Stimulated activated CD4-positive, alpha-beta T cell treated with anti-CD3 and anti-CD28 coated beads, Interleukin-1b, Interleukin-23, amount 100 ng/mL, for 1 hour (primary cell): ENCODE data around the gene SMC6.

Experiments used
- DNase-seq, 2 donors: peaks; one replicate each; pipeline ENCODE4 v3.0.0-alpha.2; 2020; ENCODE audit warnings: low read depth in 2 of 2

Gene SMC6, protein sequence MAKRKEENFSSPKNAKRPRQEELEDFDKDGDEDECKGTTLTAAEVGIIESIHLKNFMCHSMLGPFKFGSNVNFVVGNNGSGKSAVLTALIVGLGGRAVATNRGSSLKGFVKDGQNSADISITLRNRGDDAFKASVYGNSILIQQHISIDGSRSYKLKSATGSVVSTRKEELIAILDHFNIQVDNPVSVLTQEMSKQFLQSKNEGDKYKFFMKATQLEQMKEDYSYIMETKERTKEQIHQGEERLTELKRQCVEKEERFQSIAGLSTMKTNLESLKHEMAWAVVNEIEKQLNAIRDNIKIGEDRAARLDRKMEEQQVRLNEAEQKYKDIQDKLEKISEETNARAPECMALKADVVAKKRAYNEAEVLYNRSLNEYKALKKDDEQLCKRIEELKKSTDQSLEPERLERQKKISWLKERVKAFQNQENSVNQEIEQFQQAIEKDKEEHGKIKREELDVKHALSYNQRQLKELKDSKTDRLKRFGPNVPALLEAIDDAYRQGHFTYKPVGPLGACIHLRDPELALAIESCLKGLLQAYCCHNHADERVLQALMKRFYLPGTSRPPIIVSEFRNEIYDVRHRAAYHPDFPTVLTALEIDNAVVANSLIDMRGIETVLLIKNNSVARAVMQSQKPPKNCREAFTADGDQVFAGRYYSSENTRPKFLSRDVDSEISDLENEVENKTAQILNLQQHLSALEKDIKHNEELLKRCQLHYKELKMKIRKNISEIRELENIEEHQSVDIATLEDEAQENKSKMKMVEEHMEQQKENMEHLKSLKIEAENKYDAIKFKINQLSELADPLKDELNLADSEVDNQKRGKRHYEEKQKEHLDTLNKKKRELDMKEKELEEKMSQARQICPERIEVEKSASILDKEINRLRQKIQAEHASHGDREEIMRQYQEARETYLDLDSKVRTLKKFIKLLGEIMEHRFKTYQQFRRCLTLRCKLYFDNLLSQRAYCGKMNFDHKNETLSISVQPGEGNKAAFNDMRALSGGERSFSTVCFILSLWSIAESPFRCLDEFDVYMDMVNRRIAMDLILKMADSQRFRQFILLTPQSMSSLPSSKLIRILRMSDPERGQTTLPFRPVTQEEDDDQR

DNA sequence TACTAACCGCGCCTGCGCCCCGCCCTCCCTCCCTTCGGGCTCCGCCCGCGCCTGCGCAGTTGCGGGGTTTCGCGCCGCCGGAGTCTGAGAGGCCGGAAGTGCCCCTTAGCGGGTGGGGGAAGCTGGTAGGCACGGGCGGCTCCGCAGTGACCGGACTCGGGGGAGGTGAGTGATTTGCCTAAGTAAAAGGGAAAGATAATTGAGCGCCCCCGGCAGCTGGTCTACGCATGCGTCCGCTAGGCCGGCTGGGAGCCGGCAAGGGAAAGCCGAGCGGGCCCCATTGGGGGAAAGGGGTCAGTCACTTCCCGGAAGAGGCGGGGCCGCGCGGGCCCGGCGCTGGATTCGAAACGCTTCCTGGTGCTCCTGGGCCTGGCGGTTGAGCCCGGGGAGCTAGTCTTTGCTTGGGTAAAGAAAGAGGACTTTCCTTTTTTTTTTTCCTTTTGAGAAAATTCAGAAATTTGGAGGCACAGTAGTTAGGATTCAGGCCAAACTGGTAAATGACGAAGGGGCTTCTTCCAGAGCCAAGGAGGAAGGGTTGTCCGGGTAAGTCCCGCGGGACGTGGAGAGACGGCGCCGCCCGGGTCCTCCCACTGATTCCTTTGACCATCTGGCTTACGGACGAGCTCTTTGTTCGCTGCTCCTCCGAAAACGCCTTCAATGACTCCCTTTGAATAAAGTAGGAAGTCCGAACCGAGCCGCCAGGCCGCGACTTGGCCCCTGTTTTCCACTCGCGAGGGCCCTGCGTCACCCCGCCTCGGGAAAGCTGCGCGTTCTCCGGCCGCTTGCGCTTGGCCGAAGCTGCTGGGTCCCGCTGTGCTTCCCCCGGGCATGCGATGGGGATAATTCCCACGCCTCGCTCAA, at the start of gene SMC6, which contains the start of gene GEN1:
Gene SMC6 (minus strand): TSS at position 8 of the 861 bp plus-strand sequence. CDS start 7,864 bp downstream, outside the sequence.
Gene GEN1 (plus strand): TSS at position 336 of the 861 bp plus-strand sequence. CDS start 5,806 bp downstream, outside the sequence.
- DNase-seq, result peak; percentile 75 to 78

DNA sequence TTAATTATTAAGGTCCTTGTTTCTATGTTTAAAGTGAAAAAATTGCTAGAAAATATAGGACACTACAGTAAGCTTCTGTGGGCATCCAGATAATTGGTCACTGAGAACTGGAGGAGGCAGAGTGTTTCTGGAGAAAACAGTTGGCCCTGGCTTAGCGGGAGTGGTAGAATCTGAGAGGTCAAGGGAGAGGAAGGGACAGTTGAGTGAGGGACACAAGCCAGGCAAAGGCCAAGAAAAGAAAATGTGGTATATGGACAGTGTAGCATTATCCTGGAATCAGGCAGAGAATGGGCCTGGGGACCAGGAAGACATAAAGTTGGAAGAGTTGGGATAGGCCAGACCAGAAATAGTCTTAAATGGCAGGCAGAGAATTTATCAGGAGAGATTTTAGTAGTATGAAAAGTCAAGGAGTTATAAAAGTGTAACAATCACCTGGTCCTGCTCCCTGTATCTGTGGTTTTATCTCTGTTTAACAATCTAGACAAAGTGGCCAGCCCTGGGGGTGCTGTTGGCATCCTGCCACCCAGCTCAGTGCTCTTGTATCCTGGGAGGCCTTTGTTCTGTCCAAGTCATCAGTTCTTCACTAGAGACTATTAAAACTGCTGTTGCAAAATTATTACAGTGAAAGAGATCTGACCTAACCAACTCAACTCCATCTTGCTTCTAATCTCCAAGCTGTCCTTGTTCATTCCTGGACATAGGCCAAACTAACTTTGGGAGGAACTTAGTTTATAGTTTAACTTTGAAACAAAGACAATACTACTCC, 47.3 kb upstream of the SMC6 start:
- no peak for DNase-seq

DNA sequence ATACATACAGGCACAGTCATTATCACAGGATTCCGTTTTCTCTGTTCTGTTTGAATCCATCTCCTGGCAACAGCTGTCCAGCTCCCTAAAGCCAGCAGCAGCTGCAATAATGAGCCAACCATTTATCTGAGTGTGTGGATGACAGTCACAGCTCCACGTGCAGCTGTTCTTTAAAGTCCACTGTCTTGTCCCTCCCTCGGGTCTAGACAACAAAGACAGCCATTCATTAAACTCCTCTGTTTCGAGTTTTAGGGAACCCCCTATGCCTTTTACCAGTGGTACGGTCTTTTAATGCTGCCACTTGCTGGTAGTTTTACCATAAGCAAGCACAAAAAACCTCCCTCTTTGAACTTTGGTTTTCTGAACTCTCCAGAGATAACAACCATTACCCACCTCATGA, 46.6 kb upstream of the SMC6 start:
- no peak for DNase-seq

DNA sequence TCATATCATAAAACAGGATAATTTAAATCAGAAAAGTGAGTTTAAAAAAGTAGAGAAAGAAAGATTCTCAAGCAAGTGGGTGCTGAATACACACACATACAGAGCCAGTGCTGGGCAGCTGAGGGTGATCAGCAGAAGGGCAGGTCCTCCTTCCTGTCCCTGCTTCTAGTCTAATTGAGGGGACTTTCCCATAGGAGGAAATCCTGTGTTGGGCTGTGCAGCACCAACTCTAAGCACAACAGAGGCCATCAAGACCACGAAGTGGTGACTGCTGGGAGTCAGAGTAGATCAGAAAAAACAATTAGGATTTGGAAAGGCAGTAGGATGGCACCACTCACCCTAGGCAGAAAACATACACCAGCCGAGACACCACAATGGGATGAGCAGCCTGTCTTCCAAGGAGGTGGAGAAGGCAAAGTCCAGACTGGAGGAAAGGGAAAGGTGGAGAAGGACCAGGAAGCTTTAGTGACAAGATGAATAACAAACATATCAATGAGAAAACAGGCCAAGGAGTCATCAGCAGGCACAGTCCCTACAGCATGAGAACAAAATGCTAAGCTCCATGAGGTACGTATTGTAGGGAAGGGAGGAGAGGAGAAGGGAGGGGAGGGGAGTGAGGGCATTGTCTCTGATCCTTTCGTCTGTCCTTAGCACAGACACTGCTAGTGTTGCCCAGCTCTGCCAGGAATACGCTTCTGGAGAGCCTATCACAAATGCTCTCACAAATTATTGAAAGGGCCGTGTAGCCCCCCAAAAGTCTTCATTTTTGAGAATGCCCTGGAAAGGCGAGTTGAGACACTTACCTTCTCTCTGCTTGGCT, 45.9 kb upstream of the SMC6 start:
- no peak for DNase-seq

DNA sequence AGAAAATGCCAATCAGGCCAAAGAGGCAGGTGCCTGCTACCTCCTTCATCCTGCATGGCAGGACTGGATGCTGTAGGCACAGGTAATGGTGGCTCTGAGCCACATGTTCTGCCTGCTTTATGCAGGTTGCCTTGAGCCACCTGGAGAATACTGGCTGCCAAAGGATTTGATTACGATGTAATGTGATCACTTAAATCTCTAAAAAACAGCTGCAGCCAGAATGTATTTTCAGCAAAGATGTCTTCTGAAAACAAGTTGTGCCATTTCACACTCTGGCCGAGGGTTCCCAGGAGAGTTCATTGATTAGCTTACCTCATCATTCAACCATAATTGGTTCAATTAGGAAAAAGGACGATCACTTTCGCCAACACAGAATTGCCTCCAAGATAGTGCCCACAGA, 44.7 kb upstream of the SMC6 start:
- no peak for DNase-seq

DNA sequence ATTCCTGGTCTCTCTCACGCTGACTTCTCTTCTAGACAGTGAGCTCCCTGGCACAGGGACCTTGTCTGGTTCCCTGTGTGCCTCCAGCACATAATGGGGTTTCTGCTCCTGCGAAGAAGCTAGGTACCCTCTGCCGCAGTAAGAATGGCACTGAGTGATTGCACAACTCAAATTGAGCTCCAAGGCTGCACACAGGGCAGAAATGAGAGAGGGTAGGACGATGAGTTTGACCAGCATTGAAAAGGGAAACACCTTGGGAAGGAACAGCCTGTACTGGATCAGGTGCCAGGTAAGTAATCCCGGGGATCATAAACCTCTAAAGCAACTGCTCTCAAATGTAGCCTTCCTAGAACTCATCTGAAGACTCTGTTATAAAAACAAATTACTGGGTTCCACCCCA, 41.7 kb upstream of the SMC6 start:
- DNase-seq, result no peak

DNA sequence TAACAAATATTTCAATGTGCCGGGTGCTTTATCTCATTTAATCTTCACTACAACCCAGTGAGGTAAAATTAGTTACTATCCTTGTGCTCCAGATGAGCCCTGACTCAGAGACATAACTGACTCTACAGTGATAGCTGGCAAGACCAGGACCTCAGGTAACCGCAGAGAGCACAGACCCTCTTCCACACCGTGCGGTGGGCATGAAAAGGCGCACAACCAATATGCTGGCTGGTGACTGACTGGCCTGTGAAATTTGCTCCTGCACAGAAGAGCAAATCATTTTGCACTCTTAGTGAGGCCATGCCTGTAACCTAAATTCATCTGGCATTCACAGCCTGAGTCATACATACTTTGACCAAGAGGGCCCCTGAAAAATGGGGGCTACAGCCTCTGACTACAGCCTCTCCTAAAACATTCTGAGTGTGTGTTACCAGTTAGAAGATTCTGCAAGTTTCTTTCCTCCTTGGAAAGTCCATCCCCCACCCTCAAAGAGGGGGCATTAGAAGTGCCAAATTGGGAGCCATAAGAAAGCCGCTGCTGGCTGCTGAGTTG, 40.3 kb upstream of the SMC6 start:
- DNase-seq, result no peak

DNA sequence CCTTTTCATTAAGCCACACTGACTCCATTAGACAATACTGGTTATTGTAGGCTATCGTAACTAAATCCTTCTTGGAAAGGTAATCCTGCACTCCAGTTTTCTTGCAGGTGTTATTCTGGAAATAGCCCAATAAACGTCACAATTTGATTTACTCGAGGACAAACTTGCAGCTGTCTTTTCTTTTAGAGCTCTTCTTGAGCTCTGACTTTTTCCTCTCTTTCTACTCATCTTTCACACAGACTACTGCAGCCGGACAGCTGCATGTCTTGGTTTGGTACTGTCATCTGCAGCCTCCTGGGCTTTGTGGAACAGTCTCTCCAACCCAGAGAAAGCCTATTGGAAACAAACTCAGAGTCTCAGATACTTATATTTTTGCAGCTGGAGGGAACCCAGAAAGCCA, 39.7 kb upstream of the SMC6 start:
- DNase-seq, result no peak

DNA sequence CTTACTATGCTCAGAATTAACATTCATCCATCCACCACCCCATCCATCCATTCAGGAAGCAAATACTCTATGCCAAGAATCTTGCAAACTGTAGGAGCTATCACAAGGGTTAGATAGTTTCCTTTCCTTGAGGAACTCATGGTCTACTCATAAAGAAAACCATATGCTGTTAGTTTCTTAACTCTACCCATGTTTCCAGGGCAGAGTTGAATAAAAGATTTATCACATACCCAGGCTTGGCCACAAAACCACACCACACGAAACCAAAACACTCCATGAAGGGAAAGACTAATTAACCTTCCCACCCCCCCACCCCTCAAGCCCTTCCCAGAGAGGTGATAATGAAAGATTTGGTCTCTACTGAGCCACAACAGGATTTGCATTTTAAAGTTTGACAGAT, 38.9 kb upstream of the SMC6 start:
- no peak for DNase-seq

DNA sequence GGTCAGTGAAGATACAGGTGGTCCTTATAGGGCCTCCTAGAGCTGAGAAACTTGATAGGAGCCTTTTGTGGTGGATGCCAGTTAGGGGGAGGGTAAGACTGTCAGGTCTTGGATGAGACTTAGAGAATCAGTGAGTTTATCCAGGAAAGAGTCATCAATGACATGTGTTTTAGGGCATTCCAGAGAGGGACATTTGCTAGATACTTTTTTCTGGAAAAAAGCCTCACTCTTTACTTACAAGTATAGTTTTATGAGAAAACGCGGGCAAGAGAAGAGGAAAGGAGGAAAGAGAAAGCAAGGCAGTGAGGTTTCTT, 38.2 kb upstream of the SMC6 start:
- no peak for DNase-seq

DNA sequence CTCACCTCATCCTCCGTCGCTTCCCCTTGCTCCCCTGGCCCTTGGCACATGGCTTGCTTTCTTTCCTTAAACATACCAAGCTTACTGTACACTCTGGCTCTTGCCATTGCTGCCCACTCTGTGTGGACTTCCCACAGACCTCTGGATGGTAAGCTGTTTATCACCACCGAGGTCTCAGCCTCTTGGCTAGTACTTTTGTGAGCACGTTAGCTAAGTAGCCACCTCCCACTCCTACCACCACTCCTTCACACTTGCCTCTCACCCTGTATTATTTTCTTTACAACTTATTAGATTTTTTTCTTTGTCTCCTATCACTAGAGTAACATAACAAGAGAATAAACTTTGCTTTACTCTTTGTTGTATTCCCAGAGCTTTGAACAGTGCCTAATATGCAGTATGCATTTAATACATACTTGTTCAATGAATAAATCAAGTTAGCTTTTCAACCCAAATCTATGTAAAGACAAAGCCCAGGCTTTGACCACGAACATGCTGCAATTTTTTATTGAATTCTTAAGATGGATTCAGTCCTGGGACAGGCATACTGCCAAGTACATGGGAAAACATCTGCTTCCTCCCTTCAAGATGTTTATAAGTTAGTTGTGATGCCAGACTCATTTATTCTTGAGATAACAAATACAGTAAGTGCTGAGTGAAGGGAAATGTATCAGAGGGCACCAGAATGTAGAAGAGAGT, 37.7 kb upstream of the SMC6 start:
- no peak for DNase-seq

DNA sequence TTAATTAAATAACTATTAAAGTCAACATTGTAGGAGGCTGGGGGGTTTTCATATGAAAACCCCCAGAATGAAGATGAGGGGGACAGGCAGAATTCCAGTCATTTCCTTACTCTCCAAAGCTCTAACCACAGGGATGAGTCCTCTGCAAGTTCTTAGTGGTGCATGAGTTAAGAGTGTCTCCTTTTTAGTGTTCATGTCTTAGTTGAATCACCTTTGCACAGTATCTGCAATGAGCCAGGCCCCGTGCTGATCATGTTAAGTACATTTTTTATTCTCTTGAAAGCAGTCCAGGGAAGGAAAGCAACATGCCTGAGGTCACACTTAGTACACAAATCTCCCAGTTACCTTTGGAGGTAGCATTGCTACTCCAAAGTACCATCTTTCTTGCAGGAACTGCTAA, 36.9 kb upstream of the SMC6 start:
- no peak for DNase-seq

DNA sequence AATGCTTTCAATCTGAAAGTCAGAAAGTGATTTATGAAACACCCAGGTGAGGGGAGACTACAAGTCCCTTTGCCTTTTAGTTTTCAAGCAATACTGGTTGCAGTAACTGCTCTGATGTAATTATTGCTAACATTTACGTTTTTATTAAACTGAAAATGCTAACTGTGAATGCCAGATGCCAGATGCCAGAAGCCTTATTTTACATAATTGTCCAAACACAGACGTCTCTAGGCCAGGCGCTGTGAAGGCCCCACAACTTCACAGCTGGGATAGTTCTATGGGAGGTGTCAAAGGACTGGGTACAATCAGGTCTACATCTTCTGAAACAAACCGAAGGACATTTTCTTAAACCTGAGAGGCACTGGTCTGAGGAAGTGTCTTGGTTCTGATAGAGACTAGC, 35.2 kb upstream of the SMC6 start:
- DNase-seq, result no peak

DNA sequence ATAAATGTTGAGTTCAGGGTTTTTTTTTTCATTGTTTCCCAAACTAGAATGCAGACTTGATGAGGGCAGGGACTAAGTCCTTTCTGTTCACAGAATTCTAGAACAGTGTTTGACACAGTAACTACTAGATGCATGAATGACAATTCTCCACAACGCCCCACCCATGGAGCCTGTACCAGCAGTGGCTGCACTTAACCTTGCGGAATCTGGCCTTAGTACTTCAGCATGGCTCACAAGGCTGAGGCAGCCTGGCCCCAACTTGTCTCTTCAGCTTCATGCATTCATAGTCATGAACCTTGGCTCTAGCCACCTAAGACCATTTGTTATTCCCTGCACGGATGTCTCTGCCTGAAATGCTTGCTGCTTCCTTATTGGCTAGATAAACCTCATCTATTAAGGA, 33.1 kb upstream of the SMC6 start:
- no peak for DNase-seq

DNA sequence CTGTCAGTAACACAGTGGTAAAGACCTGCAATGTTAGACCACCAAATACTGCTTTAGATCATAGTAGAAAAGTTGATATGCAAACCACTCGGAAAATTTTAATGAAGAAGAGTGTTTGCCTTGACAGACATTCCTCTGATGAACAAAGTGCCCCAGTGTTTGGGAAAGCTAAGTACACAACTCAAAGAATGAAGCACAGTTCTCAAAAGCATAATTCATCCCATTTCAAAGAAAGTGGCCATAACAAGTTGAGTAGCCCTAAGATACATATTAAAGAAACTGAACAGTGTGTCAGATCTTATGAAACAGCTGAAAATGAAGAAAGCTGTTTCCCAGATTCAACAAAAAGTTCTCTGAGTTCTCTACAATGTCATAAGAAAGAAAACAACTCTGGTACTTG, 27.9 kb upstream of the SMC6 start:
- DNase-seq, result no peak

DNA sequence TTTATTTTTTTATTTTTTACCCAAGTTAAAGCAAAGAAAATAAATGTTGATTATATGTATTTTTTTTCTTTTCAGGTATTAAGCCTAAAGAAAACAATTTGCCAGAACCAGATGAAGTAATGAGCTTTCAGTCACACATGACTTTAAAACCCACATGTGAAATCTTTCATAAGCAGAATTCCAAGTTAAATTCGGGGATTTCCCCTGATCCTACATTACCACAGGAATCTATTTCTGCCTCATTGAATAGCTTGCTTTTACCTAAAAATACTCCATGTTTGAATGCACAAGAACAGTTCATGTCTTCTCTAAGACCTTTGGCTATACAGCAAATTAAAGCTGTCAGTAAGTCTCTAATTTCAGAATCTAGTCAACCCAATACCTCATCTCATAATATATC, 26.9 kb upstream of the SMC6 start:
- no peak for DNase-seq

DNA sequence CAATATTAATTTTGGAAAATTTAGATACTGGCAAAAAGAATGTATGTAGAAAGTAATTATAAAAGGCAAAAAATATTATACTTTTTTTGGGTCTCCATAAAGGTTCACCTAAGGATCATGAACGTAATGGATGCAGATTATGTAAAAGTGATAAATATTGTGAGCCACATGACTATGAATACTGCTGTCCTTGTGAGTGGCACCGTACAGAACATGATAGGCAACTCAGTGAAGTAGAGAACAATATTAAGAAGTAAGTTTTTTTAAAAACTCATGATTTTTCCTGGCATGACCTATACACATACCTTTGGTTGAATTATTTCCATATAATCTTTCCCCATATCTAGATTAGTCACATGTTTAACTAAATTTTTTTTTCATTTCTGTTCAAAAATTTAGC, 18.9 kb upstream of the SMC6 start:
- DNase-seq, result no peak

DNA sequence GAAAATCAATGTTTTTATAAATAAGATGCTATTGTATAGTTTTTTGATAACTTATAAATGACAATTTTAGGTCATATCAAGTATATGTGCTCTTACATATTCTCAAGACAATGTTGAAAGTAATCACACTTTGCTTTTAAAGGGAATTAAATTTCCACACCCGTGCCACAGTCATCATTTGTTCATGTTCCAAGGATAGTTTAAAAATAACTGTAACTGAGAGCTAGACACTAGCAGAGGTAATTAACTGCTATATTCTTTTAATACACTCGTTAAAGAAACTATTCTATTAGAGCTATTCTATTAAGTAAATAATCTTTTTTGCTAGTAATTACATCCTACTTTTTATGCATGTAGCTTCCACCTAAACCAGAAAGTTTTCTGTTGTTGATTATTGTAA, 18.3 kb upstream of the SMC6 start:
- DNase-seq, result no peak

DNA sequence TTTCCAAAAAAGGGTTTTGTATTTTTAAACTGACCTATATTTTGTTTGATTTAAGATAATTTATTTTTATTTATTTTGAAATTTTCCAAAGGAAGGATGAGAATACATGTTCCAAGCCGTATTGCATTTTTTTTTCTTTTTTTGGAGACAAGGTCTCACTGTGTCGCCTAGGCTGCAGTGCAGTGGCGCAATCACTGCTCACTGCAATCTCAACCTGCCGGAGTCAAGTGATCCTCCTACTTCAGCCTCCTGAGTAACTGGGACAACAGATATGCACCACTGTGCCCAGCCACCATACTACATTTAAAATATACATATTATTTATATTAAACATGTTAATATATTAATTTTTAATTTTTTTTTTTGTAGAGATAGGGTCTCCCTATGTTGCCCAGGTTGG, 15.3 kb upstream of the SMC6 start:
- no peak for DNase-seq
